Uterus (tissue), 2 donors: ENCODE data around the gene VMAC.

Experiments used
- POLR2A ChIP-seq, 2 donors: fragments of 450-650 bp; IDR thresholded peaks; one replicate each; pipeline ENCODE4 v1.6.1; 2016; ENCODE audit warnings: antibody characterized with exemption in 2 of 2, mild to moderate bottlenecking in 1 of 2, moderate library complexity in 1 of 2
- TF ChIP-seq, protein P1 (sequence below), 4 experiments: fragments of 200-600 bp in 2 of 4; fragments of 450-650 bp in 2 of 4; sonication (generic) in 2 of 4; IDR thresholded peaks; one replicate each; pipeline ENCODE4 v1.5.1; 2016 to 2019; ENCODE audit warnings: antibody characterized with exemption in 4 of 4, mild to moderate bottlenecking in 2 of 4, moderate library complexity in 1 of 4

DNA sequence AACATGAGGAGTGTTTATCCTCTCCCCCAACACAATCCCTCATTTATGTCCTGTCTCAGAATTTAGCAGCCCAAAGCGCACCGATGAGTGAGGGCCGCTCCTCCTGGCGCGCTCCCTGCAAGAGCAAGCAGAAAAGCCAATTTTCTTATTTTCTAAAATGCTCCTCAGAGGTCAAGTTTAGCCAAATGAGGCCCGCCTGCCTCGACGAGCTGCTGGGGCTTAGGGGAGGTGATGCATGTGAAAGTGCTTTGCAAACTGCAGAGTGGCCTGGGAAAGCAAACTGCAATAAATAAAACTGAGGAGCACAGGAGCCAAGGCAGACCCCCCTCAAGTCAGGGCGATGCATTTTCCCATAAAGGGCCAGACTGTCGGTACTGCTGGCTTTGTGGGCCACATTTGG, 38.4 kb downstream of the VMAC start:
- TF ChIP-seq, protein P1, sequence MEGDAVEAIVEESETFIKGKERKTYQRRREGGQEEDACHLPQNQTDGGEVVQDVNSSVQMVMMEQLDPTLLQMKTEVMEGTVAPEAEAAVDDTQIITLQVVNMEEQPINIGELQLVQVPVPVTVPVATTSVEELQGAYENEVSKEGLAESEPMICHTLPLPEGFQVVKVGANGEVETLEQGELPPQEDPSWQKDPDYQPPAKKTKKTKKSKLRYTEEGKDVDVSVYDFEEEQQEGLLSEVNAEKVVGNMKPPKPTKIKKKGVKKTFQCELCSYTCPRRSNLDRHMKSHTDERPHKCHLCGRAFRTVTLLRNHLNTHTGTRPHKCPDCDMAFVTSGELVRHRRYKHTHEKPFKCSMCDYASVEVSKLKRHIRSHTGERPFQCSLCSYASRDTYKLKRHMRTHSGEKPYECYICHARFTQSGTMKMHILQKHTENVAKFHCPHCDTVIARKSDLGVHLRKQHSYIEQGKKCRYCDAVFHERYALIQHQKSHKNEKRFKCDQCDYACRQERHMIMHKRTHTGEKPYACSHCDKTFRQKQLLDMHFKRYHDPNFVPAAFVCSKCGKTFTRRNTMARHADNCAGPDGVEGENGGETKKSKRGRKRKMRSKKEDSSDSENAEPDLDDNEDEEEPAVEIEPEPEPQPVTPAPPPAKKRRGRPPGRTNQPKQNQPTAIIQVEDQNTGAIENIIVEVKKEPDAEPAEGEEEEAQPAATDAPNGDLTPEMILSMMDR (IDR thresholded peaks at IDR 0.05): no peak
- no peak for TF ChIP-seq POLR2A (IDR thresholded peaks at IDR 0.05)
